Left kidney (tissue), 2 donors: ENCODE data around the gene HOXB7. TPM values are rescaled to one million over a fixed set of nuclear protein-coding genes. Genes with fewer than 3 reads are reported as not detected.

Experiments
- DNase-seq: peaks from one replicate; pipeline ENCODE4 v3.0.0-alpha.2; 2013
- polyA plus RNA-seq: library from polyadenylated mRNA; unstranded; fragments of 120-200 nt; gene quantifications from one replicate; pipeline ENCODE4 v1.2.1, GENCODE V29; 2013; ENCODE audit not compliant: insufficient read length

Gene HOXB7
- polyA plus RNA-seq, 1 donor = 39.8 TPM

DNA sequence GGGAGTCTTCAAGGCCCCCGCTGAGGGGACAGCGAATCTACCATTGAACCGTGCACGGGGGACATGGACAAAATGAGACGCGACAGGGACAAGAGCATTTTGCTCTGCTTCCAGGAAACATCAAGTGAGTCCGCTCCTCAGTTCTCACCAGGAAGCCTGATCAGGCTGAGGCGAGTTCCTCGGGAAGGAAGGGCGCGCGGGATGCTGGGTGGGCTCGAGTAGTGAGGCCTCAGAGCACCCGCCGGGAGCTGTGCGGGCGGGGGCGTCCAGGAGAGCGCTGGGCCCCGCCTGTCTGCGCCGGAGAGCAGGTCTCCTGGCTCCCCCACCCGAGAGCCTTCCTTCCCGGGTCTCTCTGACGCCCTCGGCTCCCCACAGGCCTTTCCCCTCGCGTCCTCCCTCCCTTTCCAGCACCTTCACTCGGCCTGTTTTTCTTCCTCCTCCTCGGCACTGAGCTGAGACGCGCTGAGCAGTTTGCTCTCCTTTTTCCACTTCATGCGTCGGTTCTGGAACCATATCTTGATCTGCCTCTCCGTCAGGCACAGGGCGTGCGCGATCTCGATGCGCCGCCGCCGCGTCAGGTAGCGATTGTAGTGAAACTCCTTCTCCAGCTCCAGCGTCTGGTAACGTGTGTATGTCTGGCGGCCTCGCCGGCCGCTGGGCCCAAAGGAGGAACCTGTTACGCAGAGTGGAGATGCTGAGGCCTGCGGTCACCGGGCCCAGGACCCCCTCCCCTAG, 14.7 kb downstream of the HOXB7 start:
- no peak for DNase-seq

GRCh38 chr17:48595278-48595999, 15.4 kb downstream of the HOXB7 start:
- no peak for DNase-seq

DNA sequence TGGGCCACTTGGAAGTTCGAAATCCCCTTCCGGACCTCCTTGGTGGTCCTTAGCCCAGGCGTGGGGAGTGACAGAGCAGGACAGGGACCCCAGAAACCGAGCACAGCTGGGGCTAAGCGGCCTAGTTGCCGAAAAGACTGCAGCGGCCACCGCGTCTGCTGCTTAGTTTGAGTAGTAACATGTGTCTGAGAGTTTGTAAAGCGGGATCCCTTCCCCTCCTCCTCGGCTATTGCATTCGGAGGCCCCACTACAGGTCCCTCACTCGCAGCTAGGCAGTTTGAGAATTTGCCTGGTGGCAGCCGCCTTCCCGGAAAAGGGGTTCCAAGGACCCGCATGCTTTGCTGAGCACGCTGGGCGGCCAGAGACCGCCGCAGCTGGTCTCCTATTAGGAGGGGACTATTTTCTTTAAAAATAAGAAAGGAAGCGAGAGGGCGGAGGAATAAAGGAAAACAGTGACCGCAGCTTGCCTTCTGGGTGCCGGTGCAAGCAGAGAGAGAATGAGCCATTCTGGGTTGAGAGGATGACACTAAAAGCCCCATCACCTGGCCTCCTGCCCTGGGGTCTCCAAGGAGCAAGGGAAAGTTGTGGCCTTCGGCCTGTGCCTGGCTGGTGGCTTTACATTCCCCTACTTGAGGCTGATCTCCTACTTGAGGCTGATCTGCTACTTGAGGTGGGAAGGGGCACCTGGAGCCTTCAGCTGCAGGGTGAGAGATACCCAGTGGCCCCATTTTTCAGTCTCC, 16.1 kb downstream of the HOXB7 start:
- no peak for DNase-seq

DNA sequence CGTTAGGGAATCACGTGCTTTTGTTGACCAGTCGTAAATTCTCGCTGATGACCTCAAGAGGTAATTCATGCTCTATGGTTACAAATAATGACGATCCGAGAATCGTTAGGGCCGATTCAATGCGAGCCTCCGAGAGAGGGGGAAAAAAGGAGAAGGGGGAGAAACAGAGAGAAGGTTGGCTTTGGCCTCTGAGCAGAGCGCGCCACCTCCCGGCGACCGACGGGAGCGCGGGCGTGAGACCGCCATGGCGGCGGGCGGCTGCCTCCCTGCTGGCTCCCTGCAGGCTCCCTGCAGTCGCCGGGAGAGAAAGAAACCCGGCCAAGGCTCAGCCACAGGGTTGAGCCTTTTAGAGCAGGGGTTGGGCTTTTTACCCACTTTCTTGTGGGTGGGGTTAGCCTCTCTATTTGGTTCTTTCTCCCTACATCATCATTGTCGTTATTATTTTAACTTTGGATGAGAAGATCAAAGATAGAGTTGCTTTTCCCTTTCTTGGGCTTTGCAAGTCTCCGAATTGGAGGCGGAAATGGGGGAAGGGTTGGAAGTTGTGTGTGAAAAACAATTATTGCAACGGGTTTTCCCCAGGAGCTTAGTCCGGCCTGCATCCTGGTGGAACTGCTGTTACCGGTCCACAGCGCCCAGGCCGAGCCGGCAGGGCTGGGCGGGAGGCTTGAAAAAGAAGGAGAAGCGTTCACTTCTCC, 16.8 kb downstream of the HOXB7 start:
- peak; percentile 93 for DNase-seq

GRCh38 chr17:48593126-48593829, 17.5 kb downstream of the HOXB7 start, which contains the start of gene HOXB5:
HOXB5 (minus strand) TSS chr17:48593779; CDS start chr17:48593682, 97 bp downstream.
- DNase-seq = no peak

DNA sequence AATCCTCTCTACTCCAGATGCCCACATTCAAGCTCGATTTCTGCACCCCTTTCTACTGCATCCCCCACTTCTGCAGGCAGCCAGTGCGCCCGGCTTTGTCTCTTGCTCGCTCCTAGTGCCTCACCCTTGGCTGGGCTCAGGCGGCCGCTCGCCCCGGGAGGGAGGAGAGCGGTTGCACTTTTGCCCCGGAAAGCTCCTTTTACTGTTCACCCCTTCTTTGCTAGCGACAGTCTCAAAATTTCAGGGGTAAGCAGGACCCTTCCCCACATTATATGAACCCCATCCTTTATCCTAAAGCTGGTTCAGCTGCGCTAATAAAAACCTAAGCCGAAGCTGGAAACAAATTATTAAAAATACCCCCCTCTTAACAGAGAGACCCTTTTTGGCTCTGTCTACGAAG, 18.2 kb downstream of the HOXB7 start:
- no peak for DNase-seq

- no peak for DNase-seq
Observed at GRCh38 chr17:48592057-48592514, 18.7 kb downstream of the HOXB7 start.

DNA sequence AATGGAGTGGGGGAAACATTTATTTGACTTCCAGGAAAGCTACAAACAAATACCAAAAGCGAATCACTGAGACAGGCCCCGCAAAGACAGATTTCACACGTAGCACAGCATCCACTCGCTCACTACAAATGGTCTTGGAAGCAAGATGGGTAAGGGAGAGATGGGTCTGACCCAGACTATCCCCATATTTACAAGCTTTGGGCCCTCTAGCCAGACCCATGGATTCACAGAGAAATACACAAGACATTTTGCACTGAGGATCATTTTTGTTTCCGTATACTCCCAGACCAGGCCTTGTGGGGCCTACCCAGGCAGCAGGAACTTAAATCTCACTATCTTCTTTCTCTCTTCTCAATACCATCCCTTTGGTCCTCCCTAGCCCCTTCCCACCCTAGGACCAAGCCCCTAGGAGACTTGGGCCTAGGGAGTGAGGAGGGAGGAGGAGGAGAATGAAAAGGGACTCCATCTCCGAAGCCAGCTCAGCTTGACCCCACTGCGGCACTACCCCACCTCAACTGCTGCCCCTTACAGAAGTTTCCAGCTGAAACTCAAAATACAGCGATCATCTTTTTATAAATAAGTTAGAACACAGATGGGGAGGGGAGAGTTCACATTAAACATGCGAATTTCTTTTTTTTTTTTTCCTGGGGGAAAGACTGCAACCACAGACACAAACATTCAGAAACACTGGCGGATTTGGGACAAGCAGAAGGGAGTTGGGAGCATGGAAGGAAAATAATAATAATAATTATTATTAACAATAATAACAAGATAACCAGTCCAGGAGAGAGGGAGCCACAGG, 19.4 kb downstream of the HOXB7 start:
- no peak for DNase-seq

DNA sequence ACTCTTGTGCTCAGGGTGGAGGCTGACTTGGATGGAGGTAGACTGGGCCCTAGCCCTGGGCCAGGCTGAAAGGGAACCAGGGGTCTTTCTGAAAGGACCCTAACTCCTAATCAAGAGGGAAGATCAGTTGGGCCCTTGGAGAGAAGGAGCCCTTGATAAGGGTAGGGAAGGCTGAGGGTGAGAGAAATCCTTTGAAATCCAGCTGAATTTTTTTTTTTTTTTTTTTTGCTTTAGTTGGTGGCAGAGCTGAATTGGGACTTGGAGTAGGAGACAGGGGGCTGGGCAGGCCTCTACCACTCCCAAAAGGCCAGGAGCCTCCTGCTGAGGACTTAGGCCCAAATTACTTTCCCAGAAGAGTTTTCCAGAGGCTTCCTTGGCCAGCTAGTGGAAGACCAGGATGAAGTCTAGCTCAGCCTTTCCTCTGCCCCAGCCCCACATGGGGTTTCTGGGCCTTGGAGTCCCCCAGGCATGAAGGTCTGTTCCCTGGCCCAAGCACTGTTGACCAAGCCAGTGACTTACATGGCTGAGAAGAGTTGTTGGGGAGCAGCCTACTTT, 20.1 kb downstream of the HOXB7 start:
- no peak for DNase-seq

- peak; percentile 96 for DNase-seq
Observed at GRCh38 chr17:48589831-48590606, 20.8 kb downstream of the HOXB7 start, which contains the start of gene HOXB3. HOXB3 (minus strand) TSS chr17:48590241; CDS start chr17:48552474, 37,767 bp downstream.

GRCh38 chr17:48589060-48589830, 21.6 kb downstream of the HOXB7 start:
- DNase-seq = no peak

GRCh38 chr17:48588528-48588927, 22.3 kb downstream of the HOXB7 start:
- DNase-seq = no peak

DNA sequence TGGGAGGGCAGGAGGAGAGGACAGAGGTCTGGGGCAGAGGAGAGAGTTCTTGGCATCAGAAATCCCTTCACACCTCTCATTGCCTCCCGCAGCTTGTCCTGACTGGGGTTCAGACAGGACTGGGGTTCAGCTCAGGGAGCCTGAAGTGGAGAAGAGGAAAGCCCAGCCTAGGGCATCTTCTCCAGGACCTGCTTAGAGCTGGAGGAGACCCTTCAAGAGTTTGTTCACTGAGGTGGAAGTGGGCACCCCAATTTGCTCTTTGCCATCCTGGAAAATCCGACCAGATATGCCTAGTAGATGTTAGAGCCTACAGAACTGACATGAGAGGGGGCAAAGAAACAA, 22.8 kb downstream of the HOXB7 start:
- no peak for DNase-seq

DNA sequence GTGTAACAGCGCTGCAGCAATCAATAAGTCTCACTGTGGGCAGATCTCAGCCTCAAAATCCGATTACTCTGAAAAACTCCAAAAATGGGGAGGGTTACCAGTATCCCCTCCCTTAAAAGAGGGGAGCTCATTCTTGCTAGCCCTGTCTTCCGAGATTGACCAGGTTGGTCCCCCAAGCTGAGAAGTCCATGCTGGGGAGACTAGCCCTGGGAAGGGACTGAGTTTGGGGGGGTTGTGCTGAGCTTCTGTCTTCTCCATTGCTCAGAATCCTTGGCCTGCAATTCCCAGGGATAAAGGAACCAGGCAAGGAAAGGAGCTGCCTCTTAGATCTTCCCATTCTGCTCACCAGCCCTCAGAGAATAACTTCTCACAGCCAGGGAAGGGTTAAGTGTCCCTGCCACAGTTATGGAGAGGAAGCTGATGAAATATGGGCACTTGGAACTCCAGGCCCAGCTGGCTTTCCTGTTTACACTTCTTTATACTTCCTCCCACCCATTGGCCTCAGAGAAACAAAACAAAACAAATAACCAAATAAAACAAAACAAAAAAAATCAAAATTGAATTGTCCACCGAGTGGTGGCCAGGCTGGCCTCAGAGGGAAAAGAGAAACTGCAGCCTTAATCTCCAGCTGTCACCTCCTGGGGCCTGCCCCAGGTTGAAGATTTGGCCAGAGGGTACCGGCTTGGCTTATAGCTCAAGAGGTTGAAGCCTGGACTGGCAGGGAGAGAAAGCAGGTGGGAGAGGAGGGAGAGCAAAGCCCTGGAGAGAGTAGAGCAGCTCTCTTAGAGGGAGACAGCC, 23.3 kb downstream of the HOXB7 start:
- DNase-seq = no peak

DNA sequence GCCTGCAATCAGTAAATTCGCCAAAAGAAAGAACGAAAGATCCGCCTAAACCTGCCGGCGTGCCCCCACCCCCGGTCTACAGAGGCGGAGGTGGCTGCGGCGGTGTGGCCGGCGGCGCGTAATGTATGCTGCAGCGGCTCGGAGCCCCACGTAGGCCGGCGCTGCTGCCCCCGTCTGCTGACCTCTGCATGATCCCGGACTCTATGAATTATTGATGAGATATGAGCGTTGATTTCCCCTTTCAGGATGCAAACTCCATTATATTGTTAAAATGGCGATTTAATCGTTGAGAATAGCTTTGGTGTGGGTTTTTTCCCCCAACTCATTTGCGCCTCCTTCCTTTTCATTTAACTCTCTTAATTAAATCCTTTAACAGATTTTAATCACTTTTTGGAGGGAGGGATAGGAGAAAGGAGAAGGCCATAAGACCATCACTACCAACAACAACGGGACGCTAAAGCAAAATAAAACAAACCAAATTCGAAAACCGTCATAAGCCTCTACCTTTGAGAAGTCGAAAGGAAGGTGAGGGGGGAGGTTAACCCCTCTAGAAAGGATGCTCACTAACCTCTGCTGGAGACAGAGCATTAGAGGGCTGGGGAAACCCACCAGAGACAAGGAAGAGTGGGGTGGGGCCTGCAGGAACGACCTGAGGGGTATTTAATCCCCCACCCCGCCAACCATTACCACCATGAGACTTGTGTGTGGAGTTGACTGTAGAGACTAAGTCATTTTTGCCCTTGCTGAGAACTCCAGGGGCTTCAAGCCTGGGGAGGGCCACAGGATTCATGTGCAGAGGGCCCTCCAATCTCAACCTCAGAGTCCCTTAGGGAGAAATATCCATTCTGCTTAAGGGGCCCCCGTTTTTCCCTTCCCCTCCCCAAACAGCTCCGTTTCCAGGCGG, 24.2 kb downstream of the HOXB7 start:
- DNase-seq = no peak

- DNase-seq = no peak
Observed at GRCh38 chr17:48584223-48584741, 26.5 kb downstream of the HOXB7 start.
